ENCODE data around the gene CCDC175.

Gene CCDC175

DNA sequence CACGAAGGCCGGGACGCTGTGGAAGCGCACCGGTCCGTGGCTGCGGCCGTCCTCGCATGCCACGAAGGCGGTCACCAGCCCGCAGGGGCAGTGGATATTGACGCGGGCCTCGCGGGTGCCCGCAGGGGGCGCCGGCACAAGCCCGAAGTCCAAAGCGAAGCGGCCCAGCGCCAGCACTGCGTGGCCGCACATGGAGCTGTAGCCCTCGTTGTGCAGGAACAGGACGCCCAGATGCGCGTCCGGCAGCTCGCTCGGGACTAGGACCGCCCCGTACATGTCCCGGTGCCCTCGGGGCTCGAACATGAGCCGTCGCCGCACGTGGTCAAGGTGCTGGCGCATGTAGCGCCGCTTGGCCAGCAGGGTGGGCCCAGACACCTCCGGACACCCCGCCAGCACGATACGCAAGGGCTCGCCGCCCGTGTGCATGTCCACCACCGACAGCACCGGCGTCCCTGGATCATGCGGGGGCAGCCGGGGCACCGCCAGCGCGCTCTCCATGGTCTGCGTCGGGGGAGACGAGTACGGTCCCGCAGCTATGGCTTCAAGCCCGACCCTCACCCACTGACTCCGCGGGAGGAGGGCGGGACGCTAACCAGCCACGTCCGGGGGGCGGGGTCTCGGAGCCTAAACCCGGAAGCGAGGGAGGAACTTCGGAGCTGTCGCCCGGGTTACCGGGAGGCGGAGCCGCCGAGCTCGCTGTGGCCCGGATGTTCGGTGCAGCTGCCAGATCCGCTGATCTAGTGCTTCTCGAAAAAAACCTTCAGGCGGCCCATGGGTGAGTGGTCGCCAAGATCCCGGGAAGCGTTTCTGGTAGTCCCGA, 92.6 kb downstream of the CCDC175 start, which contains the start of the genes JKAMP and L3HYPDH:
Gene JKAMP (plus strand): TSS at position 699 of the 820 bp plus-strand sequence. CDS start 73 bp downstream, at position 772.
Gene L3HYPDH (minus strand): TSS at position 590 of the 820 bp plus-strand sequence. CDS start 92 bp downstream, at position 498.
- Mint-ChIP-seq H3K27me3 (no peaks in the 10 kb centered on the region), H3K36me3 (ENCODE audit: insufficient read depth) (peaks cover 6% of the 10 kb centered on the region), H3K4me1 (ENCODE audit: low read depth in 2 of 2) (peaks cover 39 to 46% of the 10 kb centered on the region in 2 donors), H3K4me3 (peak within 1 kb of the TSS; percentile 89 to 90), H3K9me3 (no peaks in the 10 kb centered on the region), H3K27ac (peak within 1 kb of the TSS; percentile 82 to 85)
- ATAC-seq (replicated peaks), result peak; percentile 92
- DNase-seq, result peak; percentile 97 to 98 (median 97)

DNA sequence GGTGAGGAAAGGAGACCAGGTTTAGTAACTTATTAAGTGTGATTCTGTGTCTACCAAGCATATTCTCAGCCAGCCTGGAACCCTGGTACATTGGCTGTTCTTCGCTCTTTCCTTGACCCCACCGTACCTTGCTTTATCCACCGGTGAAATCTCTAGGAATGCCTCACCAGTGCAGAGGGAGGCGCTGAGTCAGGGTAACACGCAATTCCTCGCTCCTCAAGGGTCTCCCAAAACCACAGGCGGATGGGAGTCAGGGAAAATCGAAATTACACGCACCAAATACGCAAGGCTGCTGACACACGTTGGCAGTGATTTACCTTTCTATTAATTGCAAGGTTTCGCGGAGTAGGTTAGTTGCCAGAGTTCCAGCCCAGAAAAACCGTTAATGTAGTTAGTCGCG, 93.2 kb downstream of the CCDC175 start:
- DNase-seq (no peak), ATAC-seq (replicated peaks) (no peak)
- Mint-ChIP-seq H3K4me1 (ENCODE audit: low read depth in 2 of 2) (peaks cover 38 to 40% of the 10 kb centered on the region in 2 donors), H3K27me3 (no peaks in the 10 kb centered on the region), H3K9me3 (no peaks in the 10 kb centered on the region), H3K27ac (peak overlapping the region; percentile 82 to 85), H3K4me3 (peak overlapping the region; percentile 89 to 90), H3K36me3 (ENCODE audit: insufficient read depth) (peaks cover 5% of the 10 kb centered on the region)

DNA sequence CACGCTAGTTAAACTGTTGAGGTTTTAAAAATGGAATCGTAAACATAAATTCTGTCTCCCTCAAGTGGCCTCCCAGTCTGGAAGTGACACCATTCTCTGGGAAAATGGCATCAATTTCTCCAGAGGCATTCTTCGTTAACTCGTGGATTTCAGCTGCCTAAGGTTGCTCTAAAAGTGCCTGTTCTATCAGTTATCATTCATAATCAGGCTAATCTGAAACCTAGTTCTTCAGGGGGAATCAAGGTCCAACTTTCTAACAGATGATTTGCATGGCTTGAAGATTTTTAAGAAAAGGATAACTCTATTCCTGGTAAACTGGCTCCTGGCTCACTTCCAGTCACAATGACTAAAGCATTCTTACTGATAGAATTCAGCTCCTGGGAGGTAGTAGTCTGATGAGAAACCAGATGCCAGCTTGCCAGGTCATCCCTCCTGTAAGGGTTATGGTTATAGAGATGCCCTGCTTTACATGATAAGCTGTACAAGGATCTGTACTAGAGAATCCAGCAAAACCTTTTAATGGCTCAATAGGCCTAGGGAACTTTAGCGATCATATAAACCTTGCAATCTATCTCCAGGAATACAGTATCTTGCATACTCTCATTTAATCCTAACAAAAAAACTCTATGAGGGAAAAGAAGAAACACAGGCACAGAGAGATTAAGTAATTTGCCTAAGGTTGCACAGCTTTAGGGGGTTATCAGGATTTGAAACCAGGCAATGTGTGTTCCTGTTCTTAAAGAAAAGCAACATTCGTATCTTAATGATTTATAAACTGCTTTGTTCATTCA, 93.9 kb downstream of the CCDC175 start:
- H3K27ac Mint-ChIP-seq, result peak overlapping the region; percentile 82 to 85
- peak overlapping the region; percentile 89 to 90 for H3K4me3 Mint-ChIP-seq
- H3K9me3 Mint-ChIP-seq, result no peaks in the 10 kb centered on the region
- H3K27me3 Mint-ChIP-seq, result no peaks in the 10 kb centered on the region
- peaks cover 5% of the 10 kb centered on the region for H3K36me3 Mint-ChIP-seq (ENCODE audit: insufficient read depth)
- H3K4me1 Mint-ChIP-seq (ENCODE audit: low read depth in 2 of 2), result peaks cover 34 to 38% of the 10 kb centered on the region in 2 donors
- ATAC-seq (replicated peaks) (no peak), DNase-seq (no peak)

DNA sequence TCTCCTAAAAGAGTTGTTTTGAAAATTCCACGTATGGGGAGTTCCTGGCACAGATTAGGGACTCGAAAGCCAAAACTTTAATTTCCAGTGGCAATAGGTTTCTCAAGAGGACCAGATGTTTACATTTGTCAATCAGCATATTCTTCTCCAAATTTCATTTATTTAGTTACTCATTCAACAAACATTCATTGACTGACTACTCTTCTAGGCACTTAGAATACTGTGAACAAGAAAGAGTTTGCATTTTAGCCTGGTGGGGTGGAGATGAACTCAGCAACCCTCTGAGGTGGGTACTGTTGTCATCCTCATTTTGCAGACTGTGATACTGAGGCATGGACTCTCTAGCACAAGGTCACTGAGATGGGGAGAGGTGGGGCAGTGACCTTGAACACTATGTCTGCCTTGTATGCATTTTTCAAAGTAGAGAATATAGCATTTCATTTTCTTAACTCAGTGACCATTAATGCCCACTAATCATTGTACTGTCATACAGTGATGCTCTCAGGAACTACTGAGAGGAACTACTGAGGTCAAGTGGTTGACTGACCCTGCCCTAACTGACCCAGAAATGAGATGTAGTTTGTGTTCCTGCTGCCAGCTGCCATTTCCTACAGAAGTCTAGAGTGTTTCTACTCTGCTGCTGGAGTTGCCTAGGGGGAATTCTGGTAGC, 94.6 kb downstream of the CCDC175 start:
- no peak for DNase-seq
- Mint-ChIP-seq H3K36me3 (ENCODE audit: insufficient read depth) (peaks cover 5% of the 10 kb centered on the region), H3K9me3 (no peaks in the 10 kb centered on the region), H3K27me3 (no peaks in the 10 kb centered on the region), H3K27ac (peak overlapping the region in 1 of 2 donors; percentile 11), H3K4me3 (peak overlapping the region in 1 of 2 donors; percentile 24), H3K4me1 (ENCODE audit: low read depth in 2 of 2) (peaks cover 31 to 38% of the 10 kb centered on the region in 2 donors)
- no peak for ATAC-seq (replicated peaks)

DNA sequence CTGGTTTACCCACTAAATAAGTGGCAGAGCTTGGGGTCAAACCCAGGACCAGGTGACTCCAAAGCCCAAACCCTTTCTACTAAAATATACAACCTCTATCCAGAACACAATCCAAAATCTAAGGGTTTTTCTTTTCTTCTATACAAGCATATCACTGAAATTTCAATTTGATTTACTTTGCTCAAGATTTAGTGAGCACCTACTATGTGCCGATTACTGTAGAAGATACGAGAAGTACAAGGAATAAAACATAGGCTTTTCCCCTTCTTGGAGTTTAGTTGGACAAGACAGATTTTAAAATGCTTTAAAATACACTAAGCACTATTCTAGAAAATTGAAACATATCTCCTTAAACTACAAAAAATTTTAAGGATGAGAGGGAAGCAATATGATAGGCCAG, 95.2 kb downstream of the CCDC175 start:
- H3K27me3 Mint-ChIP-seq, result no peaks in the 10 kb centered on the region
- H3K4me3 Mint-ChIP-seq, result no peak overlapping the region
- ATAC-seq (replicated peaks), result no peak
- no peak for DNase-seq
- H3K27ac Mint-ChIP-seq, result peak overlapping the region in 1 of 2 donors; percentile 11
- H3K9me3 Mint-ChIP-seq, result no peaks in the 10 kb centered on the region
- peaks cover 31 to 39% of the 10 kb centered on the region in 2 donors for H3K4me1 Mint-ChIP-seq (ENCODE audit: low read depth in 2 of 2)
- H3K36me3 Mint-ChIP-seq (ENCODE audit: insufficient read depth), result peaks cover 5% of the 10 kb centered on the region

DNA sequence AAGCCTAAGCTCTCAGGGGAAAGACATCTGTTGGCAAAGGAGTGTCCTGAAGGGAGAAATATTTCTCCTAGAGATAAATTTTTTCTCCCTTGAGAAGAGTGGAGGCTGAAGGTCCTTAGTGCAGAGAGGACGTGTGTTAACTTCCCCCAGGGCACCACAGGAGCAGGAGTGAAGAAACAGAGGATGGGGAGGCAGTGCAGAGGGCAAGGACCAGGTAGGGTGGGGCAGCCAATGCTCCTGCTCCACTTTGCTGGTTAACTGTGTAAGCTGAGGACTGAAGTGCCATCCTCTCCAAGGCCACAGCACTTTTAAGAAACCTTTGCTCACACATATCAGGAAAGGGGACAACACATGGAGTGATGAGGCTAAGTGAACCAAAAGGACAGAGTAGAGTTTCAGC, 96.4 kb downstream of the CCDC175 start:
- peaks cover 9% of the 10 kb centered on the region for H3K36me3 Mint-ChIP-seq (ENCODE audit: insufficient read depth)
- peak overlapping the region in 1 of 2 donors; percentile 31 for H3K4me3 Mint-ChIP-seq
- peaks cover 30 to 35% of the 10 kb centered on the region in 2 donors for H3K4me1 Mint-ChIP-seq (ENCODE audit: low read depth in 2 of 2)
- H3K27ac Mint-ChIP-seq, result peak overlapping the region in 1 of 2 donors; percentile 28
- no peaks in the 10 kb centered on the region for H3K27me3 Mint-ChIP-seq
- H3K9me3 Mint-ChIP-seq, result no peaks in the 10 kb centered on the region
- ATAC-seq (replicated peaks) (no peak), DNase-seq (no peak)

DNA sequence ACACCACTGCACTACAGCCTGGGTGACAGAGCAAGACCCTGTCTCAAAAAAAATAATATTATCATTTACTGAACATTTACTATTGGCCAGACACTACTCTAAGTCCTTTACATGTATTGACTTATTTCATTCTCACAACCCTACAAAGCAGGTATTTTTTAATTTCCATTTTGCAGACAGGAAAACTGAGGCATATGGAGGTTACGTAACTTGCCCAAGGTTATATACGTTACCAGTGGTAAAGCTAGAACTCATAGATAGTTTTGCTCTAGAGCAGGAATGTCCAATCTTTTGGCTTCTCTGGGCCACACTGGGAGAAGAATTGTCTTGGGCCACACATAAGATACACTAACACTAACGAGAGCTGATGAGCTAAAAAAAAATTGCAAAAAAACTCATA, 98.1 kb downstream of the CCDC175 start:
- H3K27ac Mint-ChIP-seq, result no peak overlapping the region
- ATAC-seq (replicated peaks), result no peak
- peaks cover 29 to 34% of the 10 kb centered on the region in 2 donors for H3K4me1 Mint-ChIP-seq (ENCODE audit: low read depth in 2 of 2)
- no peak overlapping the region for H3K4me3 Mint-ChIP-seq
- H3K27me3 Mint-ChIP-seq, result no peaks in the 10 kb centered on the region
- DNase-seq, result no peak
- no peaks in the 10 kb centered on the region for H3K9me3 Mint-ChIP-seq
- H3K36me3 Mint-ChIP-seq (ENCODE audit: insufficient read depth), result peaks cover 7% of the 10 kb centered on the region

DNA sequence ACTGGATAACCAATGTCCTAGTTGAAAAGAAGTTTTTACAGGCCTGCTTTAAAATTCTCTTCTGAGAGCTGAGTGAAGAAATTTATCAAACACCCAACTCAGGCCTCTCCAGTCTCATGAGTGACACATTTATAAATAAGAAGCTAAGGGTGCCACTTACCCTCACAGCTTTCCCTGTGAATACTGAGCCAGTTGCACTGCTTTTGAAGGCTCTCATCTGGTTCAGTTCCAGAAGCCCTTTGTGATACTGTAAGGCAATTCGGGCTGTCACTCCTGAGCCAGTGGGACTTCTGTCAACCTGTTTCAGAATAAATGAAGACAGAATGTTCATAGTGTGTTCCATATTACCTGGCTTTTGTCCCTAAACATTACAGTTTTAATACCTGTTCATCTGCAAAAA, 100.9 kb downstream of the CCDC175 start:
- Mint-ChIP-seq H3K4me1 (ENCODE audit: low read depth in 2 of 2) (peaks cover 11 to 13% of the 10 kb centered on the region in 2 donors), H3K27ac (no peak overlapping the region), H3K4me3 (no peak overlapping the region), H3K27me3 (no peaks in the 10 kb centered on the region), H3K36me3 (ENCODE audit: insufficient read depth) (peaks cover 7% of the 10 kb centered on the region), H3K9me3 (no peaks in the 10 kb centered on the region)
- no peak for ATAC-seq (replicated peaks)
- DNase-seq, result no peak

DNA sequence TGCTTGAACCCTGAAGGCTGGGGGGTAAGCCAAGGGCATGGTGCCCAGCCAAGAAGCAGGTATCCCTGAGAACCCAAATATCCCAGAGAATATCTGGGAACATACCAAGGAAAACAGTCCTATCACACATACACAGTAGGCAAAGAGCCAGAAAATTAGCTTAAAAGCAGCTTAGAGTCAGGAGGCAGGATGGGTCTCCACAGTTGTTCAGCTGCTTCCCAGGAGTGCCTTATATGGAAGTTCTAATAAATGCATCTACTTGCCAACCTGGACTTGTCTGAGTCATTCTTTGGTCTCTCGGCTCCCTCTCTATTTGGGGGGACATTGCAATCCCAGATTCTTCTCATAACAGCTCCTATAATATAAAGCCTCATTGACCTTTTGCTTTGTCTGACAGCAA, 102.4 kb downstream of the CCDC175 start:
- ATAC-seq (replicated peaks), result no peak
- no peak overlapping the region for H3K4me3 Mint-ChIP-seq
- H3K36me3 Mint-ChIP-seq (ENCODE audit: insufficient read depth), result peaks cover 7% of the 10 kb centered on the region

DNA sequence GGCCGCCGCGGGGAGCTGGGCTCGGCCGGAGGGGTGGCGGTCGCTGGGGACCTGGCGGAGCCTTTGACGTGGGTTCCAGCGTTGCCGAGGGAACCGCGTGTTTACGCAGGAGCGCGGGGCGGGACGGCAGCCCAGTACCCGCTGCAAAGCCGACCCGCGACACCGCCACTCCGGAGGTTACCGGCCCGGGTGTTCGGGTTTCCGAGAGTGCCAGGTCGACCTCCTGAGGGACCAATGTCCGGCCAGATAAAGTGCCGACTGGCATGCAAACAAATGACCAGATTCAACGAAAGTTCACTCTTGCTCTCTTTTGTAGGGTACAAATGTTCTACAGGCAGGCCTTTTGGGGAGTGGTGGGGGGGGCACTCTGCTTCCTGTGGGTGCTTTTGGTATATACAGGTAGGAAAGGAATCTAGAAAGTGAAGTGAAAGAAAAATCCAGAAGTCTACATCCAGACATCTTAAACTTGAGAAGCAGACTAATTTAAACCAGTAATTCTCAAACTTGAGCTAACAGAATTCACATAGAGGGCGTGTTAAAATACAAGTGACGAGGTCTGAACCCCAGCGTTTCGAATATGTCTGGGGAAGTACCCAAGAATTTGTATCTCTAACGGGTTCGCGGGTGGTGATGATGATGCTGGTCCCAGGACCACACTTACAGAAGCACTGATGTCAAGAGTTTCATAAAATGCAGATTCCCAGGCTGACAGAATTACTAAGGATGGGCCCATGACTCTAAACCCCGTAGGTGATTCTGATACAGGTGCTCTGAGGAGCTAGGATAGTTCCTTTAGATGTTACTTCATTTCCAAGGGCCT, 111.1 kb downstream of the CCDC175 start, which contains the start of gene GPR135:
Gene GPR135 (minus strand): TSS at position 65 of the 820 bp plus-strand sequence. CDS start 154 bp downstream, outside the sequence.
- peak within 1 kb of the TSS; percentile 79 to 87 for H3K27ac Mint-ChIP-seq
- ATAC-seq (replicated peaks) (peak; percentile 54), DNase-seq (peak; percentile 20 to 45 (median 38))
- H3K9me3 Mint-ChIP-seq, result no peaks in the 10 kb centered on the region
- H3K4me3 Mint-ChIP-seq, result peak within 1 kb of the TSS; percentile 87 to 90
- H3K36me3 Mint-ChIP-seq (ENCODE audit: insufficient read depth), result peaks cover 4% of the 10 kb centered on the region
- H3K27me3 Mint-ChIP-seq, result no peaks in the 10 kb centered on the region
- peaks cover 2 to 11% of the 10 kb centered on the region in 2 donors for H3K4me1 Mint-ChIP-seq (ENCODE audit: low read depth in 2 of 2)

More for the DNA sequence above, 102.4 kb downstream of the CCDC175 start:
- Mint-ChIP-seq H3K9me3 (no peaks in the 10 kb centered on the region), H3K27me3 (no peaks in the 10 kb centered on the region), H3K4me1 (ENCODE audit: low read depth in 2 of 2) (peaks cover 3 to 5% of the 10 kb centered on the region in 2 donors), H3K27ac (no peak overlapping the region)
- no peak for DNase-seq

DNA sequence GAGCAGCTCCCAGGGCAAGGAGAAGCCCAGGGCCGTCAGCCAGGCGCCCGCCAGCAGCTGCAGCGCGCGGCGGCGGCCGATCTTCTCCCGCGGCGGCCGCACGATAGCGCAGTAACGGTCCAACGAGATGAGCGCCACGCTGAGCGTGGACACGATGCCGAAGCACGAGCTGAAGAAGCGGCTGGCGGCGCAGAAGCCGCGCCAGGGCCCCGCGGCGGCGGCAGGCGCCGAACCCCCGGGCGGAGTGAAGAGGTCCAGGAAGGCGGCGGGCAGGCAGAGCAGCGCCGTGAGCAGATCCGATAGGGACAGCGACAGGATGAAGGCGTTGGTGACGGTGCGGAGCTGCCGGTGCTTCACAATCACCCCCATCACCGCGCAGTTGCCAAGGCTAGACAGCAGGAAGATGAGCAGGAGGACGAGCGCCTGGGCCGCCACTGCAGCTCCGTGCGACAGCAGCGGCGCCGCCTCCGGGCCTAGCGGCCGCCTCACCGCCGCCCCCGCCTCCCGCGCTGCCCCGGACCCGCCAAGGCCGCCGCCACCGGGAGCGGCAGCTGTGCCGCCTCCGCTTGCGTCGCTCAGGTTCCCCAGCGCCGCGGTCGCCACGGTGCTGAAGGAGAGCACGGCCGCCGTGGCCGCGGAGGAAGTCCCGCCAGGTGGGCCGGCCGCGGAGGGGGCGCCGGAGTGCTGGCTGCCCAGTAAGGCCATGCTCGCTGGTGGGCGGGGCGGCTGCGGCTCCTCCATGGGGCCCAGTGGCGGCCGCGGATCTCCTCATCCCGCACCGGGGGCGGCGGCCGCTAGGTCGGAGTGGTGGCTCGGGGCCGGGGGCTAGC, 111.9 kb downstream of the CCDC175 start:
- Mint-ChIP-seq H3K36me3 (ENCODE audit: insufficient read depth) (peaks cover 4% of the 10 kb centered on the region), H3K27me3 (no peaks in the 10 kb centered on the region), H3K4me3 (peak overlapping the region; percentile 87 to 90), H3K4me1 (ENCODE audit: low read depth in 2 of 2) (peaks cover 2 to 11% of the 10 kb centered on the region in 2 donors), H3K27ac (peak overlapping the region; percentile 79 to 87), H3K9me3 (no peaks in the 10 kb centered on the region)
- DNase-seq (peak; percentile 45 to 56 (median 46)), ATAC-seq (replicated peaks) (peak; percentile 72)
